GM12878 (cell line): ENCODE measurements around the gene DAZAP1. TPM values are rescaled to one million over a fixed set of nuclear protein-coding genes. Genes with fewer than 3 reads are reported as not detected.

ENCODE experiments used
- ATAC-seq: fragments of 200-7000 bp; cut with Tn5 transposase; 3 replicates; pipeline ENCODE4 v1.9.1; 2020; ENCODE audit warnings: mild to moderate bottlenecking, moderate library complexity
- BruUV-seq: library from RNA; stranded (reverse); fragments of 400-500 nt; replicated peaks from 2 replicates; lab custom pipeline; 2021; lab: Mats Ljungman, UMichigan
- CTCF ChIA-PET: fragments of 300-600 bp; sonication (Branson Sonifier 250); formaldehyde crosslinking; extraction: SDS; loops from one replicate; lab custom pipeline; 2021; ENCODE audit warnings: inconsistent platforms; lab: Yijun Ruan, JAX
- POLR2A ChIA-PET: fragments of 350-600 bp; formaldehyde crosslinking; extraction: SDS; loops from one replicate; lab custom pipeline; 2021; ENCODE audit warnings: inconsistent platforms; lab: Charles Lee
- RAD21 ChIA-PET: fragments of 300-600 bp; sonication (Branson Sonifier 250); formaldehyde crosslinking; loops from one replicate; lab custom pipeline; 2023; ENCODE audit warnings: antibody characterized with exemption; ENCODE audit not compliant: unreplicated experiment; lab: Charles Lee
- SMC1A ChIA-PET: fragments of 300-600 bp; sonication (Branson Sonifier 250); formaldehyde crosslinking; loops from one replicate; lab custom pipeline; 2023; ENCODE audit not compliant: unreplicated experiment, uncharacterized antibody; lab: Charles Lee
- DNase-seq: peaks from one replicate; pipeline ENCODE4 v3.0.0-alpha.2; 2011; ENCODE audit warnings: low read depth, low spot score
- FAIRE-seq: peaks from 3 replicates; lab custom pipeline; 2011; peaks lifted over from hg19 to GRCh38; lab: Jason Lieb, UNC
- H2AFZ ChIP-seq: 2 replicates; pipeline ENCODE4 v1.6.0; 2011; ENCODE audit warnings: low read depth, low read length, control low read depth; ENCODE audit not compliant: control insufficient read depth
- H3K27ac ChIP-seq: 2 replicates; pipeline ENCODE4 v1.5.1; 2011; ENCODE audit warnings: control low read depth; ENCODE audit not compliant: control insufficient read depth, insufficient read depth
- H3K27me3 ChIP-seq, 2 experiments: replicated peaks in 1 of 2; 2 replicates each; pipeline versions ENCODE4 v1.6.0 to v1.6.1; 2011; ENCODE audit warnings: low read length in 1 of 2; ENCODE audit not compliant: control insufficient read depth in 2 of 2, insufficient read depth in 2 of 2
- H3K36me3 ChIP-seq, 2 experiments: 2 replicates each; pipeline ENCODE4 v1.5.1; 2011; ENCODE audit warnings: low read length in 1 of 2; ENCODE audit not compliant: control insufficient read depth in 2 of 2, insufficient read depth in 2 of 2
- H3K4me1 ChIP-seq: 2 replicates; pipeline ENCODE4 v1.6.1; 2011; ENCODE audit warnings: mild to moderate bottlenecking, low read length, moderate library complexity, mixed read lengths; ENCODE audit not compliant: control insufficient read depth, insufficient read depth
- H3K4me2 ChIP-seq: 2 replicates; pipeline ENCODE4 v1.6.0; 2011; ENCODE audit warnings: control low read depth; ENCODE audit not compliant: control insufficient read depth, insufficient read depth
- H3K4me3 ChIP-seq: fragments of 200-600 bp; sonication (generic); 2 replicates; pipeline ENCODE4 v1.5.1; 2016
- H3K79me2 ChIP-seq: 2 replicates; pipeline ENCODE4 v1.6.0; 2011; ENCODE audit warnings: low read length; ENCODE audit not compliant: control insufficient read depth, insufficient read depth
- H3K9ac ChIP-seq: 2 replicates; pipeline ENCODE4 v1.8.0; 2011; ENCODE audit warnings: low read length, control low read depth, mixed read lengths; ENCODE audit not compliant: control insufficient read depth, insufficient read depth
- H3K9me3 ChIP-seq: replicated peaks from 3 replicates; pipeline ENCODE4 v1.5.1; 2011; ENCODE audit warnings: mild to moderate bottlenecking, low read length; ENCODE audit not compliant: control insufficient read depth, insufficient read depth
- H4K20me1 ChIP-seq: 2 replicates; pipeline ENCODE4 v1.6.0; 2011; ENCODE audit not compliant: control insufficient read depth, insufficient read depth
- E2F4 ChIP-seq: IDR thresholded peaks from 2 replicates; pipeline ENCODE4 v1.6.1; 2012; ENCODE audit warnings: low read depth, low read length, improper control_type of control experiment
- MAX ChIP-seq: IDR thresholded peaks from 2 replicates; pipeline ENCODE4 v1.6.1; 2012; ENCODE audit warnings: low read depth, low read length, improper control_type of control experiment
- MTA3 ChIP-seq: IDR thresholded peaks from 2 replicates; pipeline ENCODE4 v1.6.1; 2012; ENCODE audit warnings: low read length, inconsistent platforms, borderline replicate concordance
- MYC ChIP-seq: IDR thresholded peaks from 2 replicates; pipeline ENCODE4 v1.6.1; 2011; ENCODE audit warnings: mild to moderate bottlenecking, low read length, moderate library complexity, inconsistent platforms; ENCODE audit not compliant: insufficient read depth, insufficient replicate concordance, insufficient read length, severe bottlenecking
- PKNOX1 ChIP-seq: fragments of 450-650 bp; IDR thresholded peaks from 2 replicates; pipeline ENCODE4 v1.6.1; 2016; ENCODE audit warnings: mild to moderate bottlenecking
- PML ChIP-seq: IDR thresholded peaks from 2 replicates; pipeline ENCODE4 v1.6.1; 2012; ENCODE audit warnings: low read length, inconsistent platforms
- SREBF2 ChIP-seq: IDR thresholded peaks from 2 replicates; pipeline ENCODE4 v1.6.1; 2012; ENCODE audit warnings: mild to moderate bottlenecking, low read length
- ZBED1 ChIP-seq: IDR thresholded peaks from 2 replicates; pipeline ENCODE4 v1.6.1; 2016; ENCODE audit warnings: borderline replicate concordance
- ZBTB11 ChIP-seq: fragments of 450-650 bp; formaldehyde crosslinking; IDR thresholded peaks from 2 replicates; pipeline ENCODE4 v1.5.0; 2022; ENCODE audit warnings: mild to moderate bottlenecking, missing genetic modification characterization
- WGBS: methylation state at CpG from one replicate; pipeline ENCODE4 v1.1.6; 2016; ENCODE audit warnings: low lambda C conversion rate; ENCODE audit not compliant: insufficient replicate concordance, insufficient coverage; ENCODE audit errors: missing lambda C conversion rate; 5-methylcytosine and 5-hydroxymethylcytosine counted together
- in situ Hi-C: fragments of 300-500 bp; cut with MboI; formaldehyde crosslinking; loops from 9 replicates; pipeline ENCODE4 v1.14.3; 2018; ENCODE audit warnings: mixed read lengths
- intact Hi-C: fragments of 100-400 bp; cut with micrococcal nuclease; formaldehyde crosslinking; loops from one replicate; pipeline ENCODE4 v1.14.2; 2022; ENCODE audit not compliant: unreplicated experiment
- polyA plus RNA-seq, 11 experiments: library from polyadenylated mRNA; depleted of rRNA in 4 of 11; unstranded in 6 of 11; stranded (reverse) in 5 of 11; fragments of >200 nt; fragmentation: Nextera tagmentation in 4 of 11; fragmentation: Illumina TruSeq in 1 of 11; extraction: Ambion mirVana in 4 of 11; extraction: Trizol in 1 of 11; gene quantifications; 1 replicate in 1 of 11; 2 replicates in 10 of 11; pipeline versions ENCODE4 v1.2.1 to v1.2.3, GENCODE V29; 2011 to 2016; ENCODE audit warnings: inconsistent platforms in 2 of 11, missing spikeins in 2 of 11, low read depth in 1 of 11
- total RNA-seq, 4 experiments: library from RNA; depleted of rRNA in 3 of 4; stranded (reverse); fragments of >200 nt in 3 of 4; fragmentation: Illumina TruSeq in 1 of 4; extraction: Trizol in 1 of 4; gene quantifications; 2 replicates each; pipeline versions ENCODE4 v1.2.1 to v1.2.3, GENCODE V29; 2013 to 2021

Gene DAZAP1
- total and polyA plus RNA-seq, 10 of the 15 experiments (the other 5 are each of a cell fraction or from before 2014, with no cell fraction given): 9.9 to 240 (median 92.3) TPM

- no peak overlapping the region for H3K4me3 ChIP-seq
- no peak overlapping the region for H3K27ac ChIP-seq
- peaks cover 4% of the 10 kb centered on the region in 2 experiments; a peak in 2 of 4 replicates for H3K36me3 ChIP-seq
- no peak for FAIRE-seq
- POLR2A ChIA-PET: no interaction called here
- no peaks in the 10 kb centered on the region for H3K9me3 ChIP-seq
- no peak overlapping the region for H2AFZ ChIP-seq
- H3K4me2 ChIP-seq: no peak overlapping the region
- no peaks in the 10 kb centered on the region for H3K27me3 ChIP-seq
- no peak for DNase-seq
- intact Hi-C loops: no loop called here
- H4K20me1 ChIP-seq: no peaks in the 10 kb centered on the region
- RAD21 ChIA-PET: no interaction called here
- no peak overlapping the region for H3K9ac ChIP-seq
- 87% methylated on average over 10 of the region's 10 CpGs for WGBS
- no peaks in the 10 kb centered on the region; the same call in 1 of the 2 replicates for H3K79me2 ChIP-seq
- TF ChIP-seq PML (no peak), ZBED1 (no peak), ZBTB11 (no peak), MAX (no peak), SREBF2 (no peak), PKNOX1 (no peak), E2F4 (no peak), MYC (no peak), MTA3 (no peak)
- in situ Hi-C loops: no loop called here
- SMC1A ChIA-PET: no interaction called here
- H3K4me1 ChIP-seq: peaks cover 27% of the 10 kb centered on the region
- ATAC-seq: no peak
- no TSS peak for BruUV-seq
- CTCF ChIA-PET: interaction anchor here (0.6 kb wide), 1 partner anchor 35 kb away, joined by 3 read pairs; no protein-coding TSS in a partner anchor
These were observed 41.1 kb upstream of the DAZAP1 start for GRCh38 chr19:1366296-1366695.
